K562 (cell line): ENCODE measurements around the gene TRMT44. TPM values are rescaled to one million over a fixed set of nuclear protein-coding genes. Genes with fewer than 3 reads are reported as not detected.
A peak's percentile ranks its signal among the peaks of the same experiment; 100 is the strongest.

ENCODE experiments used
- BCLAF1 ChIP-seq, 2 experiments: fragments of 450-650 bp in 1 of 2; IDR thresholded peaks; 2 replicates each; pipeline ENCODE4 v1.6.1; 2011 to 2017; ENCODE audit warnings: low read depth in 2 of 2, antibody characterized with exemption in 1 of 2, borderline replicate concordance in 1 of 2, low read length in 1 of 2, mild to moderate bottlenecking in 1 of 2, mixed read lengths in 1 of 2; ENCODE audit not compliant: control insufficient read depth in 1 of 2
- CEBPG ChIP-seq, 3 experiments: fragments of 200-800 bp in 1 of 3; sonication (Bioruptor generic) in 1 of 3; sonication (generic) in 1 of 3; formaldehyde crosslinking in 1 of 3; IDR thresholded peaks in 2 of 3; conservative IDR thresholded peaks in 1 of 3; 2 replicates each; pipeline versions ENCODE4 v1.6.1 to v1.8.0; 2016 to 2022; ENCODE audit warnings: missing compliant biosample characterization in 2 of 3, missing genetic modification characterization in 2 of 3, mild to moderate bottlenecking in 1 of 3, missing genetic modification reagents in 1 of 3
- HDAC8 ChIP-seq: fragments of 450-650 bp; IDR thresholded peaks from 2 replicates; pipeline ENCODE4 v1.6.1; 2016; ENCODE audit warnings: mild to moderate bottlenecking, missing genetic modification characterization, moderate library complexity, missing compliant biosample characterization
- MLLT1 ChIP-seq, 2 experiments: fragments of 450-650 bp; IDR thresholded peaks; 2 replicates each; pipeline ENCODE4 v1.6.1; 2016
- PRDM10 ChIP-seq: fragments of 450-650 bp; IDR thresholded peaks from 2 replicates; pipeline ENCODE4 v1.6.1; 2018; ENCODE audit not compliant: partially characterized antibody
- SMARCA4 ChIP-seq: fragments of 450-650 bp; IDR thresholded peaks from 2 replicates; pipeline ENCODE4 v1.6.1; 2016
- ZEB2 ChIP-seq: fragments of 450-650 bp; IDR thresholded peaks from 2 replicates; pipeline ENCODE4 v1.6.1; 2016
- ZNF239 ChIP-seq: fragments of 250-450 bp; sonication (Bioruptor Pico); IDR thresholded peaks from 2 replicates; pipeline ENCODE4 v1.4.0; 2020; ENCODE audit warnings: mild to moderate bottlenecking
- ZNF766 ChIP-seq: fragments of 200-800 bp; sonication (Bioruptor generic); conservative IDR thresholded peaks from 2 replicates; pipeline ENCODE4 v1.6.1; 2016; ENCODE audit warnings: missing genetic modification characterization, missing compliant biosample characterization
- polyA plus RNA-seq, 8 experiments: library from polyadenylated mRNA; depleted of rRNA in 4 of 8; stranded (reverse) in 5 of 8; unstranded in 3 of 8; fragments of >200 nt; fragmentation: Nextera tagmentation in 2 of 8; fragmentation: Illumina TruSeq in 1 of 8; extraction: Ambion mirVana in 2 of 8; extraction: Trizol in 1 of 8; gene quantifications; 2 replicates each; pipeline versions ENCODE4 v1.2.1 to v1.2.3, GENCODE V29; 2011 to 2014; ENCODE audit warnings: inconsistent platforms in 1 of 8, missing spikeins in 1 of 8
- total RNA-seq, 7 experiments: library from RNA; depleted of rRNA in 6 of 7; stranded (reverse); fragments of >200 nt in 6 of 7; fragmentation: Illumina TruSeq in 2 of 7; extraction: Trizol in 2 of 7; gene quantifications; 2 replicates each; pipeline versions ENCODE4 v1.2.1 to v1.2.3, GENCODE V29; 2011 to 2021; ENCODE audit warnings: low replicate concordance in 1 of 7

TRMT44 gene
- total and polyA plus RNA-seq, 9 of the 15 experiments (the other 6 are each of a cell fraction or from before 2014, with no cell fraction given), result 1.2 to 18.6 (median 10.0) TPM

- peak; percentile 66 for TF ChIP-seq PRDM10
- TF ChIP-seq CEBPG (CRISPR knock-in tag; IDR thresholded peaks at IDR 0.05), result no peak
- TF ChIP-seq CEBPG (tag; conservative IDR thresholded peaks at IDR 0.05 in 1 of 2, IDR thresholded peaks at IDR 0.05 in 1 of 2), result peak in 1 of 2 experiments; percentile 76; a peak in 2 of 4 replicates
- TF ChIP-seq ZNF766 (CRISPR knock-in tag), result no peak
- TF ChIP-seq MLLT1 (IDR thresholded peaks at IDR 0.05), result no peak
- TF ChIP-seq ZNF239 (CRISPR knock-in tag), result no peak
- peak; percentile 75 for TF ChIP-seq SMARCA4
- TF ChIP-seq HDAC8 (tag), result 0 out of 2 replicates have a peak, but pooled peaks have one; percentile 33
- TF ChIP-seq ZEB2, result peak; percentile 17; the same call in 1 of the 2 replicates
- no peak for TF ChIP-seq BCLAF1 (IDR thresholded peaks at IDR 0.05; ENCODE audit: borderline replicate concordance in 1 of 2, control insufficient read depth in 1 of 2, low read depth in 2 of 2, low read length in 1 of 2)
Observed at GRCh38 chr4:8419222-8420041, 21.1 kb upstream of the TRMT44 start (continued).
